K562 (cell line): ENCODE data around the gene FAAP100. TPM values are rescaled to one million over a fixed set of nuclear protein-coding genes. Genes with fewer than 3 reads are reported as not detected.

ENCODE experiments used
- ADNP ChIP-seq: fragments of 200-800 bp; sonication (Bioruptor generic); IDR thresholded peaks from 2 replicates; pipeline ENCODE4 v1.6.1; 2016; ENCODE audit warnings: missing genetic modification characterization, missing compliant biosample characterization
- BMI1 ChIP-seq: fragments of 150-350 bp; IDR thresholded peaks from 2 replicates; pipeline ENCODE4 v1.6.1; 2014; ENCODE audit warnings: low read length
- CEBPB ChIP-seq: fragments of 450-650 bp; IDR thresholded peaks from 2 replicates; pipeline ENCODE4 v1.6.1; 2016; ENCODE audit warnings: missing genetic modification characterization, missing compliant biosample characterization
- HNRNPUL1 ChIP-seq: fragments of 200-400 bp; formaldehyde crosslinking; IDR thresholded peaks from 2 replicates; pipeline ENCODE4 v1.6.1; 2017; ENCODE audit warnings: low read length
- RERE ChIP-seq: sonication (generic); formaldehyde crosslinking; IDR thresholded peaks from 2 replicates; pipeline ENCODE4 v1.8.0; 2023; ENCODE audit warnings: missing genetic modification reagents, mild to moderate bottlenecking, borderline replicate concordance
- XRCC3 ChIP-seq: fragments of 450-650 bp; IDR thresholded peaks from 2 replicates; pipeline ENCODE4 v1.6.1; 2017; ENCODE audit warnings: mild to moderate bottlenecking, moderate library complexity
- ZNF146 ChIP-seq: IDR thresholded peaks from one replicate; pipeline ENCODE4 v1.6.1; 2018; ENCODE audit warnings: missing compliant biosample characterization; ENCODE audit not compliant: unreplicated experiment
- ZNF766 ChIP-seq: fragments of 200-800 bp; sonication (Bioruptor generic); conservative IDR thresholded peaks from 2 replicates; pipeline ENCODE4 v1.6.1; 2016; ENCODE audit warnings: missing genetic modification characterization, missing compliant biosample characterization
- polyA plus RNA-seq, 8 experiments: library from polyadenylated mRNA; depleted of rRNA in 4 of 8; stranded (reverse) in 5 of 8; unstranded in 3 of 8; fragments of >200 nt; fragmentation: Nextera tagmentation in 2 of 8; fragmentation: Illumina TruSeq in 1 of 8; extraction: Ambion mirVana in 2 of 8; extraction: Trizol in 1 of 8; gene quantifications; 2 replicates each; pipeline versions ENCODE4 v1.2.1 to v1.2.3, GENCODE V29; 2011 to 2014; ENCODE audit warnings: inconsistent platforms in 1 of 8, missing spikeins in 1 of 8
- total RNA-seq, 7 experiments: library from RNA; depleted of rRNA in 6 of 7; stranded (reverse); fragments of >200 nt in 6 of 7; fragmentation: Illumina TruSeq in 2 of 7; extraction: Trizol in 2 of 7; gene quantifications; 2 replicates each; pipeline versions ENCODE4 v1.2.1 to v1.2.3, GENCODE V29; 2011 to 2021; ENCODE audit warnings: low replicate concordance in 1 of 7

FAAP100 gene
- total and polyA plus RNA-seq, 9 of the 15 experiments (the other 6 are each of a cell fraction or from before 2014, with no cell fraction given) = 0.31 to 51.2 (median 12.6) TPM

DNA sequence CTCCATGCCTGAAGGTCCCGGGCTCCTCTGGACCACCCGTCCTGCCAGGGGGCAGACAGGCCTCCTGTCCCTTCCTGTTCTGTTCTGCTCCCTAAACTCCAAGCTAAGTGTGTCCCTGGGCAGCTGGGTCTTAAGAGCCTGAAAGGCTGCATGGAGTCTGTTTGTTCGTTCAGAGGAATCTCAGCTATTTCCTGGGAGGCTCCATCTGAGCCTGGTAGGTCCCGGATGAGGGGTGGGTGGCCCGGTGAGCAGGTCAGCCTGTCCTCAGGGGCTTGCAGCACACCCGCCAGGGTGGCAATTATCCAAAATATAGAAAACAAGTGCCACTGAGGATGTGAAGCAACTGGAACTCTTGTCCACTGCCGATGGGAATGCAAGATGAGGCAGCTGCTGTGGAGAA is 52.1 kb downstream of the FAAP100 start (continued):
- TF ChIP-seq ZNF146 (CRISPR knock-in tag) (no peak), ADNP (tag) (no peak), BMI1 (no peak), ZNF766 (CRISPR knock-in tag) (no peak), HNRNPUL1 (no peak), RERE (CRISPR knock-in tag) (no peak), CEBPB (tag) (no peak), XRCC3 (no peak)
